Esophagus muscularis mucosa (tissue), 4 donors: ENCODE results near the gene CDC42EP4. TPM values are rescaled to one million over a fixed set of nuclear protein-coding genes. Genes with fewer than 3 reads are reported as not detected.
A peak's percentile ranks its signal among the peaks of the same experiment; 100 is the strongest.
"Not testable (repeated sequence)": the region's sequence is repeated elsewhere in the genome, so short reads cannot be mapped to it uniquely, and the experiment has no call there.

Source experiments
- DNase-seq: peaks from one replicate; pipeline ENCODE4 v3.0.0-alpha.2; 2017; ENCODE audit errors: extremely low spot score
- H3K27ac ChIP-seq, 4 donors: fragments of 200-600 bp; sonication (generic); replicated peaks in 1 of 4; 1 replicate in 3 of 4; 2 replicates in 1 of 4; pipeline ENCODE4 v1.5.1; 2016 to 2019; ENCODE audit warnings: mild to moderate bottlenecking in 1 of 4
- H3K27me3 ChIP-seq, 4 donors: fragments of 200-600 bp; sonication (generic); one replicate each; pipeline versions ENCODE4 v1.5.1 to v1.6.0; 2016 to 2019
- H3K36me3 ChIP-seq, 4 donors: fragments of 200-600 bp; sonication (generic); one replicate each; pipeline ENCODE4 v1.5.1; 2016 to 2019
- H3K4me1 ChIP-seq, 4 donors: fragments of 200-600 bp; sonication (generic); one replicate each; pipeline ENCODE4 v1.5.1; 2016 to 2019
- H3K4me3 ChIP-seq, 4 donors: fragments of 200-600 bp; sonication (generic); 1 replicate in 2 of 4; 2 replicates in 2 of 4; pipeline ENCODE4 v1.5.1; 2016 to 2019; ENCODE audit warnings: mild to moderate bottlenecking in 4 of 4, moderate library complexity in 1 of 4
- H3K9me3 ChIP-seq, 4 donors: fragments of 200-600 bp; sonication (generic); 1 replicate in 3 of 4; 2 replicates in 1 of 4; pipeline ENCODE4 v1.5.1; 2016 to 2019
- CTCF ChIP-seq, 3 experiments: fragments of 200-600 bp in 2 of 3; fragments of 450-650 bp in 1 of 3; sonication (generic) in 2 of 3; IDR thresholded peaks; one replicate each; pipeline ENCODE4 v1.5.1; 2017 to 2019; ENCODE audit warnings: antibody characterized with exemption in 3 of 3, mild to moderate bottlenecking in 2 of 3, moderate library complexity in 1 of 3
- EP300 ChIP-seq: sonication (generic); formaldehyde crosslinking; IDR thresholded peaks from one replicate; pipeline ENCODE4 v1.6.1; 2017; ENCODE audit warnings: antibody characterized with exemption
- POLR2A ChIP-seq: fragments of 450-650 bp; IDR thresholded peaks from one replicate; pipeline ENCODE4 v1.6.1; 2017; ENCODE audit warnings: antibody characterized with exemption, moderate library complexity, mild to moderate bottlenecking, low read depth
- POLR2AphosphoS5 ChIP-seq, 2 donors: sonication (generic); formaldehyde crosslinking; IDR thresholded peaks; one replicate each; pipeline ENCODE4 v1.6.1; 2017; ENCODE audit warnings: antibody characterized with exemption in 2 of 2
- WGBS: methylation state at CpG from one replicate; pipeline ENCODE4 v1.1.5; 2018; 5-methylcytosine and 5-hydroxymethylcytosine counted together
- intact Hi-C: fragments of 100-400 bp; cut with DNase I; formaldehyde crosslinking; loops from one replicate; pipeline ENCODE4 v1.15.1; 2023
- total RNA-seq, 4 donors: library from RNA; depleted of rRNA; stranded (reverse); fragments of >200 nt; gene quantifications; one replicate each; pipeline versions ENCODE4 v1.1.0 to v1.2.1, GENCODE V29; 2016

CDC42EP4 gene
- total RNA-seq, 4 donors from 2014 or later: 48.6 to 129 (median 104) TPM

GRCh38 chr17:73265646-73266640 lies 45.9 kb downstream of the CDC42EP4 start:
- intact Hi-C loops: no loop called here
- no peak overlapping the region for H3K4me3 ChIP-seq
- TF ChIP-seq EP300: no peak
- no peak for TF ChIP-seq CTCF (IDR thresholded peaks at IDR 0.05)
- TF ChIP-seq POLR2A: no peak
- TF ChIP-seq POLR2AphosphoS5 (IDR thresholded peaks at IDR 0.05): no peak
- no peaks in the 10 kb centered on the region for H3K27me3 ChIP-seq
- no peaks in the 10 kb centered on the region for H3K36me3 ChIP-seq
- WGBS: 93% methylated on average over 23 of the region's 24 CpGs
- peaks cover 0 to 17% (median 4%) of the 10 kb centered on the region in 4 donors for H3K4me1 ChIP-seq
- DNase-seq: no peak
- no peaks in the 10 kb centered on the region for H3K9me3 ChIP-seq
- no peak overlapping the region for H3K27ac ChIP-seq

GRCh38 chr17:73264448-73264847 lies 47.4 kb downstream of the CDC42EP4 start:
- H3K9me3 ChIP-seq, DNase-seq, H3K27me3 ChIP-seq, H3K4me3 ChIP-seq, H3K36me3 ChIP-seq, intact Hi-C loops, H3K27ac ChIP-seq: not testable (repeated sequence)
- WGBS: 90% methylated on average over 2 of the region's 2 CpGs
- H3K4me1 ChIP-seq: peaks cover 0 to 17% (median 4%) of the 10 kb centered on the region in 4 donors

- H3K36me3 ChIP-seq: no peaks in the 10 kb centered on the region
- intact Hi-C loops: no loop called here
- 77% methylated on average over 12 of the region's 12 CpGs for WGBS
- H3K27me3 ChIP-seq: no peaks in the 10 kb centered on the region
- no peaks in the 10 kb centered on the region for H3K9me3 ChIP-seq
- peak overlapping the region in 2 of 4 donors; percentile 22 to 37 for H3K27ac ChIP-seq
- TF ChIP-seq POLR2A (no peak), EP300 (no peak), POLR2AphosphoS5 (IDR thresholded peaks at IDR 0.05) (no peak), CTCF (IDR thresholded peaks at IDR 0.05) (no peak)
- DNase-seq: no peak
- H3K4me3 ChIP-seq: no peak overlapping the region
- peaks cover 0 to 17% (median 4%) of the 10 kb centered on the region in 4 donors for H3K4me1 ChIP-seq
Observed at GRCh38 chr17:73262676-73263642, 48.8 kb downstream of the CDC42EP4 start.

GRCh38 chr17:73261952-73262675 lies 49.7 kb downstream of the CDC42EP4 start:
- H3K27ac ChIP-seq: peak overlapping the region in 2 of 4 donors; percentile 30 to 48
- WGBS: 79% methylated on average over 16 of the region's 19 CpGs
- no peak overlapping the region for H3K4me3 ChIP-seq
- no peaks in the 10 kb centered on the region for H3K27me3 ChIP-seq
- no peaks in the 10 kb centered on the region for H3K36me3 ChIP-seq
- TF ChIP-seq POLR2A (no peak), EP300 (no peak), CTCF (IDR thresholded peaks at IDR 0.05) (no peak), POLR2AphosphoS5 (IDR thresholded peaks at IDR 0.05) (no peak)
- intact Hi-C loops: no loop called here
- H3K4me1 ChIP-seq: peaks cover 3 to 24% (median 10%) of the 10 kb centered on the region in 4 donors
- no peaks in the 10 kb centered on the region for H3K9me3 ChIP-seq
- DNase-seq: no peak
